HG03175 (cell line): ENCODE results near the gene GPC6.

Experiments
- ATAC-seq: cut with Tn5 transposase; IDR thresholded peaks from one replicate; pipeline ENCODE4 v1.9.1; 2021; ENCODE audit warnings: mild to moderate bottlenecking, moderate library complexity; ENCODE audit not compliant: unreplicated experiment

The GPC6 gene

GRCh38 chr13:93727211-93728141, 500.9 kb downstream of the GPC6 start:
- no peak for ATAC-seq

DNA sequence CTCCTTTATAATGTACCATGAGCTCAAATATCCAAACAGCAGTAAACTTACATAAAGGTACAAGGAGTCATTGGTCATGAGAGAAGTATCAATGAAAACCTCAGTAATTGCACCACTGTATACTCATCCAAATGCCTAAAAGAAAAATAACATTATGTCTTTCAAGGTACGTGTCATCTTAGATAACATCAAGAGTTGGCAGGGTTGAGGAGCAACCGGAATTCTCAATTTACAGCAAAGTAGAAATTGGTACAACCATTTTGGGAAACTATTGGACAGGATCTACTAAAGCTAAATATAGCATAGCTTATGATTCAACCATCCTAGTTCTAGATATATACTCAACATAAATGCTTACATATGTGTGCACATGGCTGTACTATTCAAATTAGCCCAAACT, 502.8 kb downstream of the GPC6 start:
- no peak for ATAC-seq

- no peak for ATAC-seq
These were observed 504.2 kb downstream of the GPC6 start for GRCh38 chr13:93730780-93731179.

DNA sequence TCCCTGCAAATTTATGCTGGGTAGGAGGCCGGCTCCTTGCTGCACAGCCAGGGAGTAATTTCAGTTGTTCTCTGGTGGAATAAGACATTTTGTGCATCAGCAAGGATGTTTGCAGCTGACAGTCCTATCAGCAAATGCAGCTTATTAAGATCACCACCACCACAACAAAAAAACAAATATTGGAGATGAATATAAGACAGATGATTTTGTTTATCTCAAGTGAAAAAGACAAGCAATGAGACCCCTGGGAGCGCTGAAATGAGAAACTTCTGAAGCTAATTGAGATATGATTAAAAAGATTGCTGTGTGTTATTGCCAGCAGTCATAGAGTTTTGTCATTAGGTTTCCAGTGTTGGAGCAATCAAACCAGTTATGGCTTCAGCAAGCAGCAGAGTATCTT, 505.6 kb downstream of the GPC6 start:
- ATAC-seq: no peak

DNA sequence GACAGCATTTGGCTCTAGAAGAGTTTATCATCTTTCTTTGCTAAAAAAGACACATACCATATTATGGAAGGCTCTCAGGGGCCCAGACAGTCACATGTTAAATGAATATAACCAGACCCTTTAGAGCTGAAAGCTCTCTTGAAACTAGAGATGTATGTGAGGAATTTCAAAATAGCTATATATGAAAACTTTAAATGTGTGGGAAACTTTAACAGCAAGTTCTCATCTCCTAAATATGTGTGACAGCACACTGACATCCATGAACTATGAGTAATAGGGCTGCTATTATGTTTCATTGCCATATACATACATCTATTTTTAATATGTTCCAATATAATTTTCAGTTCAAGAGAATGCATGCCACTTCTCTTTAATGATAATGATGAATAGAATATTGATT, 509.5 kb downstream of the GPC6 start:
- no peak for ATAC-seq

DNA sequence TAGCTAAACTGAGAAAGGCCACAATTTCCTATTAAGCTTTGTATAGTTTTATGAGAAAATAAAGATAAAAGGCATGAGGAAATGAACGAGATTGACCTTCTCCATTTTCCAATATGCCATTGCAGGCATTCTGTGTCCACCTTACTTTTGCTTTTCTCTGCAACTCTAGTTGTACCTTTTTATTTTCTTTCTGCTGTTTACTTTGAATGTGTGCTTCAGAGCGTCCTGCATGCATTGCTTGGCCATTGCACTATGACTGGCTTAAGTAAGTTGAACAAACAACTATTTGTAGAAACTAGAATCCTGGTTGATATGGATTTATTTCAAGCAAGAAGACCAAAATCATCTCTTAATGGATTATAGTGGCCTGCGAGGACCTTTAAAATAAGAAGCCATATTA, 510.3 kb downstream of the GPC6 start:
- no peak for ATAC-seq

- no peak for ATAC-seq
These were observed 513.7 kb downstream of the GPC6 start for GRCh38 chr13:93740334-93740733.

DNA sequence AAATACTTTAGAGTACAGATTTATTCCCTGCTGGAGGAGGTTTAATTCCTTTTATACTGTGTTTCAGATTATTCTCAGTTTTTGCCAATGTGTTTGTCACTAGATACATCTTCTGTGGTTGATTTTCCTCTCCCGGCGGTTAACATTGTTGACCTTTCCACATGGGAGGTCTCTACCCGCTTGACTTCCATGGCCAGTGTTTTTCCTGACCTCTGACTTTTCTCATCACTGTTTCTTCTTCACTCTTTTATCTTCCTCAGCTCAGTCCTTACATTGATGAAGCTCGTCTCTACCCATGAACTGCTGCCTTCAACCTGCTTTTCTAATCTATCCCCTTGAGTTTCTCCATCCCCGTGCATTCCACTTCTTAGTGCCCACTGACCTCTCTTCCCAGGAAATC, 517.4 kb downstream of the GPC6 start:
- no peak for ATAC-seq

GRCh38 chr13:93744886-93745285, 518.3 kb downstream of the GPC6 start:
- no peak for ATAC-seq

DNA sequence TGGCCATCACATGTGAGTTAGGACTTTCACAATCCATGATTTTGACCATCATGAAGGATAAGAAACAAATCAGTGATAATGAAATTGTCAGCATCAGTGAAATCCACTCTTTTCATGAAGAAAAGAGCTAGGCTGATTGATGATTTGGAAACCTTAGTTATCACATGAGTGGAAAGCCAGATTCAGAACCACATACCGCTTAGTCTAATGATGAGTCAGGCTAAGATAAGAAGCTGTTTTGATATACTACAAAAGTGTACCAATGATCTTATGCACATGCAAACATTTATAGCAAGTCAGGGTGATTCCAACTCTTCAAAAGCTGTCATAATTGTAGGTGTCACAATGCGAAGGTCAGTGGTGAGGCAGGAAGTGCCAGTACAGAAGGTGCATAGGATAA, 519.3 kb downstream of the GPC6 start:
- ATAC-seq: no peak

DNA sequence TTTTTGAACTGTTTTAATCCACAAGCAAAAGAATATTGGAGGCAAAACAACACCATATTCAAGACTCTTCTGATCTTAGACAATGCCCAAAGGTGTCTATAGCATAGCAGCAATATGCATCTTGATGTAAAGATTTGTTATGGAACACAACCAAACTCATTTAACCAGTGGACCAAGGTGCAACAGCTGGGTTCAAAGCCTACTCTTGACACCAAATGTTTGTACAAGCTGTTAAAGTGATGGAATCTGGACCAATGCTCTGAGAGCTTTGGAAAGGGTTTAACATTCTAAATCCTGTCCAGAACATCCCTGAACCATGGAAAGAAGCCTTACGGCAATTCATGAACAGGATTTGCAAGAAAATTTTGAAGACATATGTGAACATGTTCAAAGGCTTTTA, 520.0 kb downstream of the GPC6 start:
- ATAC-seq: no peak

DNA sequence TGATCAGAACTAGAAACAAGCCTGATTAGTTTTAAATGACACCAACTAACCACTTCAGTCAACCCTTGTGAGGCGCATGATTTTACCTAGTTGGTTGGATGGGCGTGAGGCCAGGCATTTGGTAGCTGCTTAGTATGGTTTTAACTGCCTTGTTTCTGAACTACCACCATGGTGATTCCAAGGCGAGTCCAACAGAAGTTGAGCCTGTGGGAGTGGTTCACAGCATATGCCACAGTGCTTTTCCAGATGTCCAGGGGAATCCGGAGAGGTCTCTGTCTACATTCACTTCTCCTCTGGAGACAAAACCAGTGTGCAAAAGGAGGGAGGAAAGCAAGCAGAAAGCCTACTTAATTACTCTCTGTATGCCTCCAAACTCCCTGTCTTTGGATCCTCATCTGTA, 524.1 kb downstream of the GPC6 start:
- no peak for ATAC-seq

GRCh38 chr13:93751117-93751516, 524.5 kb downstream of the GPC6 start:
- no peak for ATAC-seq

DNA sequence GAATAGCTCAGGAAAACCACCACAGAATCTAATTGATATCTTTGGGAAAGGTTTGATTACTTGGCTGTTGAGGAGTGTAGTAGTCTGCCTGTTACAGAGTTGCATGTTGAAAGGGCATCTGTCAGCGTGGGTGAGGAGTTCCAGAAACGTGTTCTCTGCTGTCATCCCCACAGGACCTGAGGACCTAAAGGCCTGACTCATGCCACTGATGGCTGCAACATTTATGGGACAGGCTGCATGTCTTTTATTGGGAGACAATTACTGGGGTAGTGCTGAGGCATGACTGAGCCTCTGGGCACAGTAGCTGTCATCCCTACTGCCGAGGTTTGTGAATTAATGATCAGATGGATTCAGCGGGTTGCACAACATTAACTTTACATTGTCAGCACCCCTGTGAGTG, 525.9 kb downstream of the GPC6 start:
- ATAC-seq: no peak

DNA sequence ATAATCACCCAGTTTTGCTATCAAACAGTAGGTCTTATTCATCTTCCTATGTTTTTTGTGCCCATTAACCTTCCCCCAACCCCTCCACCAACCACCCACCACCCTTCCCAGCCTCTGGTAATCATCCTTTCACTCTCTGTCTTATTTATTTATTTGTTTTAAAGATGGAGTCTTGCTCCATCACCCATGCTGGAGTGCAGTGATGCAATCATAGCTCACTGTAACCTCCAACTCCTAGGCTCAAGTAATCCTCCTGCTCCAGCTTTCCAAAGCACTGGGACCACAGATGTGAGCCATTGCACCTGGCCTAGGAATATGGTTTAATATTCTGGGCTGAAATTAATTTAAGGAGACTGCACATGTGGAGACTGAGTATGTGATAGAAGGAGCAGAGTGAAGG, 527.0 kb downstream of the GPC6 start:
- no peak for ATAC-seq

GRCh38 chr13:93755341-93755740, 528.7 kb downstream of the GPC6 start:
- no peak for ATAC-seq

DNA sequence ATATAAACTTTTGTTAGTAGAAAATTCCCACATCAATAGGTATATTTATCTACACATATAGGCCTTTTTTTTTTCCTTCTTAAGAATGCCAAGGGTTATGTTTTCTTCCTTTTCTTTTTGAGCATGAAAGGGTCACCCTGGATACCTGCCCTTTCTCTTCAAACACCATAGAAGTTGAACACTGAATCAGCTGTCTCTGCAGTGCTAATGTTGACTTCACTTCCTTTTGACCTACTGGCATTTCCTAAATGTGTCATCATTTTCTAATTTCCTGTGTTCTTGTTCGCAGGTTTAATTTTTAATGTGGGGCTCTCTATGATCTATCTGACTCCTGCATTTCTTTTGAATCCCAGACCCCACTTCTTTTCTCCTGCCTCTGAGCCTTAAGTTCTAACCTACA, 532.0 kb downstream of the GPC6 start:
- no peak for ATAC-seq

- ATAC-seq: no peak
These were observed 536.3 kb downstream of the GPC6 start for GRCh38 chr13:93762708-93763426.

DNA sequence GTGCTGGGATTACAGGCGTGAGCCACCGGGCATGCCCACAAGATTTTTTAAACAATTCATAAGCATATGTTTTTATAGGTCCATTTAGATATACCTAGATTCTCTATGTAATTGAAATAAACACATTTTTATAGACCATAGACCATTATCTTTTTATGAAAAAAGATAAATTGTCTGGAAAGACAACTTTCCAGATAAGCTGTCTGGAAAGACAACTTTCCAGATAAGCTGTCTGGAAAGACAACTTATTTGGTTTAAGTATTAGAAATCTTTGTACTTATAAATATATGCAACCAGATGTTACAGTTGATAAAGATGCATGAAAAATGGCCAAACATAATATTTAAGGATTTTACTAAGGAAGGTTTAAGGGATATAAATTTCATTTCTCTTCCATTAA, 538.5 kb downstream of the GPC6 start:
- no peak for ATAC-seq

GRCh38 chr13:93765811-93766210, 539.2 kb downstream of the GPC6 start:
- ATAC-seq: no peak

DNA sequence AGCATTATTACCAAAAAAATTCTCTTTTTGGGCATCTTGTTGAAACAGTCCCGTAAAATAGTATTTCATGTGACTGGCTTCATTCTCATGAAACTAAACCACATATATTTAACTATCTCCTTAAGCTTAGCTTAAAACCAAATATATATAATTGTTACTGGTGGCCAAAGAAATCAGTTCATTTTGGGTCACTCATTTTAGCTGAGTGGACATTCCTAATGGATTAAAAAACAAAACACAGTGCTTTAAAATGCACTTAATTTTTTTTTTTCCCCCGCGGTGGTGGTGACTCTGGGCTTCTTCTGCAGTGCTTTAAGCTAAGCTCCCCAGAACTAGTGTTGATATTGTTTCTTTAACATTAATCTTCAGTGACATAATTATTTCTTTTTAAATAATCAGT, 540.1 kb downstream of the GPC6 start:
- ATAC-seq: no peak

- no peak for ATAC-seq
These were observed 540.7 kb downstream of the GPC6 start for GRCh38 chr13:93767180-93767916.
